ENCODE data around the gene MTFR1L.
"Not testable (repeated sequence)": the region's sequence is repeated elsewhere in the genome, so short reads cannot be mapped to it uniquely, and the experiment has no call there.

MTFR1L gene

DNA sequence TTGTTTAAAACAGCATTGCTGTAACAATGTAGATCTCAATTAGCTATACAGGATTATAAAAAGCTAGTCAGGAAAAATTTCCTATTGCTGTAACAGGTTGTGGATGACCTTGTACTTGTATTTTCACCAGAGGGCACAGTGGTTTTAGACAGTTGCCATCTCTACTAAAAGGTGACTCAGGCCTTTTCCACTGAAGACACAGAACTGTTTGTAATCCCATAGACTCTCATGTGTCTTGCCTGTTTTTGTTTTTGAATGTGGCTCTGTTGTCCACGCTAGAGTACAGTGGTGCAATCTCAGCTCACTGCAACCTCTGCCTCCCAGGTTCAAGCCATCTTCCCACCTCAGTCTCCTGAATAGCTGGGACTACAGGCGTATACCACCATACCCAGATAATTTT, 5.9 kb downstream of the MTFR1L start:
- DNase-seq (ENCODE audit: low read depth in 2 of 2, low spot score in 1 of 2) = no peak

DNA sequence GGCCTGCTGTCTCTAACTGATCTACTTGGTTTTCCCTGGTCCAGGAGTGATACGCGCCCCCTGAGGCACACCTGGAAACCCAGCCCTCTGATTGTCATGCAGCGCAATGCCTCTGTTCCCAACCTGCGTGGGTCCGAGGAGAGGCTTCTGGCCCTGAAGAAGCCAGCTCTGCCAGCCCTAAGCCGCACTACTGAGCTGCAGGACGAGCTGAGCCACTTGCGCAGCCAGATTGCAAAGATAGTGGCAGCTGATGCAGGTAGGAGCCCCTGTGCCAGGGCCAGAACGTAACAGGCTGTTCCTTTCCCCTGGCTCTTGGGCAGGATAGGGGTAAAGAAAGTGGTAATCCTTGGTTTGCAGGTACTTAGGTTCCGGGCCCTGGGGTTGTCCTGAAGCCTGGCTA, 6.8 kb downstream of the MTFR1L start:
- DNase-seq (ENCODE audit: low read depth in 2 of 2, low spot score in 1 of 2) = no peak

DNA sequence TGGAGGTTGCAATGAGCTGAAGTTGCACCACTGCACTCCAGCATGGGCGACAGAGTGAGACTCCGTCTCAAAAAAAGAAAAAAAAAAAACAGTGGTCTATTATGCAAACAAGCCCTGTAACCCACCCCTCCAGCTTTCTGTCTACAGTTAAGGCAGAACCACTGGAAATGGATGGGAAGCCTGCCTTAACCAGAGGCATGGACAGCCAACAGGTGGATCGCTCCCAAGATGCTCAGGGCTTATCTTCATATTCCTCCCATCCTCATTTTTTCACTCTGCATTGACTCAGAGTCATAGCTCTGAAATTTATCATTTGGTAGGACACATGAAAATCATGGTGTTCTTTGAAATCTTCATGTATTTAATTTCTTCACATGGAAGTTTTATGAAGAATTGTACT, 8.7 kb downstream of the MTFR1L start:
- no peak for DNase-seq (ENCODE audit: low read depth in 2 of 2, low spot score in 1 of 2)

GRCh38 chr1:25829046-25829445, 9.3 kb downstream of the MTFR1L start:
- DNase-seq (ENCODE audit: low read depth in 2 of 2, low spot score in 1 of 2) = no peak

GRCh38 chr1:25831569-25832196, 11.9 kb downstream of the MTFR1L start:
- DNase-seq (ENCODE audit: low read depth in 2 of 2, low spot score in 1 of 2) = no peak

DNA sequence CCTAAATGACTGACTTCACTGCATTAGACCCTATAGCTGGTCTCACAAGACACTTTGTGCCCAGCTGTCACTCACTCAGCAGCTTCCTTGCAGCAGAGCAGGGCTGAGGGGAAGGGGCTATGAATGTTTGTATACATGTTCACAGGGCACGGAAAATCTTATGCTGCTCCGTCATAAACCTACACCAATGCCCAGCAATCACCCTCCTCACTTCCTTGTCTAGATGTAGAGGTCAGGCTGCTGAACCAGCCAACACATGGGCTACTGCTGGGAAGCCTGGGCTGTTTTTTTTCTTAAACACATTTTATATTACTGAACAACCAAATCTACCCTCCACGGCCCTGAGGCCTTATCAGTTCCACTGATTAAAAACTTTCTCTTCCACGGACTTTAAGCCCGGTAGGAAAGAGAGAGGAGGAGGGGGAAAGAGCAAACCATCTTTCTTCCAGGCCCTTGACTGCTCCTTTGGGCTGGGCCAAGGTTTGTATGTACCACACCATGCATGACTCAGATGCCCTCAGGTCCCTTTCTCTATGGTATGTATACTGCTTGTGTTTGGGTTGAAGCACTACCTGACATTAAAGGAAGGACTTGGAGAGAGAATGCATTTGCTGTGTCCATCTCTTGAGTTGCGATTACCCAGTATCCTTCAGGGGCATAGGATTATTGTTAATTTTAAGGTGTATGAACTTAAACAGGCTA, 12.7 kb downstream of the MTFR1L start:
- no peak for DNase-seq (ENCODE audit: low read depth in 2 of 2, low spot score in 1 of 2)

DNA sequence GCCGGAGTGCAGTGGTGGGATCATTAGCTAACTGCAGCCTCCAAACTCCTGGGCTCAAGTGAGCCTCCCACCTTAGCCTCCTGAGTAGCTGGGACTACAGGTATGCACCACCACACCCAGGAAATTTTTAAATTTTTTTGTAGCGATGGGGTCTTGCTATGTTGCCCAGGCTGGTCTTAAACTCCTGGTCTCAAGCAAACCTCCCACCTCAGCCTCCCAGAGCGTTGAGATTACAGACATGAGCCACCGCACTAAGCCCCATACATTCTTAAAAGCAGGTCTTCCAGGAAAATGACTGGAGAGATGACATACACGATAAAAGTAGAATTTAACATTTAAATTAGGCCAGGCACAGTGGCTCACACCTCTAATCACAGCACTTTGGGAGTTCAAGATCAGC, 13.4 kb downstream of the MTFR1L start:
- DNase-seq (ENCODE audit: low read depth in 2 of 2, low spot score in 1 of 2) = no peak

GRCh38 chr1:25834894-25835293, 15.1 kb downstream of the MTFR1L start:
- no peak for DNase-seq (ENCODE audit: low read depth in 2 of 2, low spot score in 1 of 2)

DNA sequence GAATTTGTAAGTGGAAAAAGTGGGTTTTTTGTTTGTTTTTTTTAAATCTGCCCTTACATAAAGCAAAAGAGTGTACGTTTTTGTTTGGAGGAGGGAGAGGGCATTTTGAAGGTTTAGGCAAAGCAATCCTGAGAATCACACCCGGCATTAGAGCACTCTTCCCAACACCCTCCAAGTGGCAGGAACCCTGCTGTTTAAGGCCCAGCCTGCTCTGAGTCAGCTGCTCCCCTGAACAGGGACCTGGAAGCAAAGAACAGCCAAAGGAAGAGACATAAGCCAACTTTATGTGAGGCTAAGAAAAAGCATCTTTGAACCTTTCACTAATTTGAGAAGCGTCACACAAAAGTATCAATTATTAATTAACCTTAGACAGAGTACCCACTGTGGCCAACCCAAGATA, 16.9 kb downstream of the MTFR1L start:
- no peak for DNase-seq (ENCODE audit: low read depth in 2 of 2, low spot score in 1 of 2)

DNA sequence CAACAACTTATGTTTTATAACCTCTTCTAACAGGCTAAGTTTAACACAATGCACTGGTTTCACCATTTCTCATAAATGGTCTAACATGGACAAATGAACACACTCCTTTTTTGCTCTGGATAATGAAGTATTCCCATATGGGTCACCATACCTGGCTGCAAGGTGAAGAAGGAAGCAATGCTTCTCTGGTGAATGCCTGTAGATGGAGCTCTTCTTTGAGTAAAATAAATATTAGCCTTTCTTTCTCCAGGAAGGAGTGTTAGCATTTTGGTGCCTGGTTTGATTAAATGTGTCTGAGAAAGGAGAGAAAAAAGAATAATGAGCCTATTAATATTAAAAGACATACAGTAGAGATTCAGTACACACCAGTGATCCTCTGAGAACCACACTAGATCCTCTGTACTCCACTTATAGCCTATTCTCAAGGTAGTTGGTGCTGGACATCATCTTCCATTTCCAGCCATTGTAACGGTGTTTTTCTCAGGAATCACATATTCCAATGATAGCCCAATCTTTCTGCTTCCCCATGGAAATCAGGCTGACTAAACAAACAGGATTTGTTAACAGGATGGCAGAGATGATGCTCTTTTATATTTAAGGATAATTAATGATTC, 17.6 kb downstream of the MTFR1L start:
- DNase-seq (ENCODE audit: low read depth in 2 of 2, low spot score in 1 of 2) = no peak

GRCh38 chr1:25839808-25840207, 20.1 kb downstream of the MTFR1L start:
- not testable (repeated sequence) for DNase-seq (ENCODE audit: low read depth in 2 of 2, low spot score in 1 of 2)

DNA sequence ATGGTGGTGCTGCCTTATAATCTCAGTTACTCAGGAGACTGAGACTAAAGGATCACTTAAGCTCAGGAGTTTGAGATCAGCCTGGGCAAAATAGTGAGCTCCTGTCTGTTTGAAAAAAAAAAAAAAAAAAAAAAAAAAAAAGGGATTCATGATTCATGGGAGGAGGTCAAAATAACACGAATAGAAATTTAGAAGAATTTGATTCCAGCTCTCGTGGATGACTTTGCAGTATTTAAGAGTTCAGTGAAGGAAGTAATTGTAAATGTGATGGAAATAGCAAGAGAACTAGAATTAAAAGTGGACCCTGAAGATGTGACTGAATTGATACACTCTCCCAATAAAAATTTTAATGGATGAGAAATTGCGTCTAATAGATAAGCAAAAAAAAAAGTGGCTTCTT, 23.7 kb downstream of the MTFR1L start:
- no peak for DNase-seq (ENCODE audit: low read depth in 2 of 2, low spot score in 1 of 2)

DNA sequence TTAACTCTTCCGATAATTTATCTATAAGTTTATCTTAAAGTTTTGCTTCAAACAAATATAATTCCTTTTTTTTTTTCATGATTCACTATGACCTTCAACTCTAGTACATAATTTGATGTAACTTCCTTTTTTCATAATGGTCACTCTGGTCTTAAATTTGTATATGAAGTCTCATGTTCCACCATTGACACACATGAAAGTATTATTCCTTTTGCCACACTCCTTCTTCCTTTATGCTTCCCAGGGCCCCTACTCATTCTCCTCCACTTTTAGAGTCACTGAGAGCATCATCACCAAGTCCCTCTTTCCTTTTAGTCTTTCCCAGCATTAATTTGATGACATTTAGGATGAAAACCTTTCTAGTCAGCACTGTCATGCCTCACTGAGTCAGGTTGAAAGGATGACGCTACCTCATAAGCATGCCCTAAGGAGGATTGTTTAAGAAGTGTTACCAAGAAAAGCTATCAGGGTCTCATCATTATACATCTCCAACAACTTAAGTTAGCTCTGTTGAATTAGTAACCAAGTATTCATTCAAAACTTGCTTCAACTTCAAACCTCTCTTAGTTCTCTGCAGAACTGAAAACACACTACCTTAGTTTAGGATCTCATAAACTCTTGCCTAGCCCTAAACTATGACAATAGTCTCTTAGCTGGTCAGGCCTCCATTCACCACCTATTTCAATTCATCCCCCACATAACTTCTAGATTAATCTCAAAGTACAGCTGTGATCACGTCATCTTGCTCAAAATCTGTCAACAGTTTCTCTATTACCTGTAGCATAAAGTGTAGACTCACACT, 25.0 kb downstream of the MTFR1L start:
- no peak for DNase-seq (ENCODE audit: low read depth in 2 of 2, low spot score in 1 of 2)

DNA sequence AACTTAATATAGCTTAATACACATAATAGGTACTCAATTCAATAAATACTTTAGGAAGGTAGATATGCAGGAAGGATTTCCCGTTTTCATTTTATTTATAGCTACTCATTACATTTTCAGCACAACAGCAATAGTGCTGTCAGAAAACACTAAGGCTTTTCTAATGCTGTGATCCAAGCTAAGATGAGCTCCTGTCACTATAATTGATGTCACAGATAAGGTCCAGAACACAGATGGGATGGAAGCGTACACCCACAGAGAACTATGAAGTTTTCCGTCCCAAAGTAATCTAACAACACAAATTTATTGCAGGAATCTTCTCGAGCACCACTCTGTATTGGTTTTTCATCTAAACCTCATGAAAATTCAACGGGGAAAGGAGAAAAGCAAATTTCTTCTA, 25.9 kb downstream of the MTFR1L start:
- no peak for DNase-seq (ENCODE audit: low read depth in 2 of 2, low spot score in 1 of 2)

- no peak for DNase-seq (ENCODE audit: low read depth in 2 of 2, low spot score in 1 of 2)
These were observed 28.2 kb downstream of the MTFR1L start for GRCh38 chr1:25847929-25848328.

DNA sequence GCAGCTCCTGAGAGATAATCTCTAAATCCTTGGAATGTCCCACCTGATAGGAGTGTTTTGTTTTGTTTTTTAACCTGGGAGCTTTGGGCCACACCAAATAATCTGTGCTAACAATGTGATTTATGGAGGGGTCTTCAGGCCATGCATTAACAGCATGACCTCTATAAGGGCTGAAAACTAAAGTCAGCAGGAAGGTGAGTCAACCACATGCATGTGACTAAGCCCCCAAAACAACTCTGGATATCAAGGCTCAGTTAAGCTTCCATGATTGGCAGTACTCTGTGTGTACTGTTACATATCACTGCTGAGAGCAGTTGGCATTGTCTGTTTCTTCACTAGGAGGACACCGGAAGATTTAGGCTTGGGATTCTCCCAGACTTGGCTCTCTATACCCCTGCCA, 28.8 kb downstream of the MTFR1L start:
- DNase-seq (ENCODE audit: low read depth in 2 of 2, low spot score in 1 of 2) = no peak

- DNase-seq (ENCODE audit: low read depth in 2 of 2, low spot score in 1 of 2) = no peak
These were observed 34.8 kb downstream of the MTFR1L start for GRCh38 chr1:25854554-25854953.

DNA sequence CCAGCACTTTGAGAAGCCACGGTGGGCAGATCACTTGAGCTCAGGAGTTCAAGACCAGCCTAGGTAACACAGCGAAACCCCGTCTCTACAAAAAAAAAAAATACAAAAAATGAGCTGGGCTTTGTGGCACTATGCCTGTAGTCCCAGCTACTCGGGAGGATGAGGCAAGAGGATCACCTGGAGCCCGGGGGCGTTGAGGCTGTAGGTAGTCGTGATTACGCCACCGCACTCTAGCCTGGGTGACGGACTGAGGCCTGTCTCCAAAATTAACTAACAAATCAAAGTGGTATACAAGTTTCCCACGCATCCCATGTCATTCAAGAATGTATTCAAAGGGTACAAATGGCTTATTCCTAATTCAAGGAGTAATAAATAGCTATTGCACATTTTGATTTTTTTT, 37.1 kb downstream of the MTFR1L start:
- DNase-seq (ENCODE audit: low read depth in 2 of 2, low spot score in 1 of 2) = no peak

DNA sequence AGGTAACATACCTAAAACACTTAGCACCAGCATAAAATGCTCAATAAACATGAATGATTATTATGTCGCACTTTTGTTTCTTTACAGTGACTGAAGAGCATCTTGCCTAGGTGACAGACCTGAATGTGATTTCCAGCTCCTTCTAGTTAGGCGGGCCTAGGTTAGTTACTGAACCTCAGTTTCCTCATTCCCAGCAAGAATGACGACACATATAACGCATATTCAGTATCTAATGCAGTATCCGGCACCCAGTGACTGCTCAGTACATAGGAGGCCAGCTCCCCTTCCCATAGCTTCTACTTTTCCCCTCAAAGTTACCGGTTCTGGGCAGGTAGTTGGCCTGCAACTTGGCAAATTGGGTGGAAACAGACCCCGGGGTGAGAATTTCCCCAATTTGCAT, 38.7 kb downstream of the MTFR1L start:
- DNase-seq (ENCODE audit: low read depth in 2 of 2, low spot score in 1 of 2) = no peak

- peak; percentile 79 to 83 for DNase-seq (ENCODE audit: low read depth in 2 of 2, low spot score in 1 of 2)
These were observed 39.4 kb downstream of the MTFR1L start, which contains the start of gene AUNIP for GRCh38 chr1:25858906-25859789. TSS of gene AUNIP (minus strand) at chr1:25859457. CDS start at chr1:25859357, 100 bp downstream.
